Measurements from ENCODE around the gene POP4.

POP4 gene

DNA sequence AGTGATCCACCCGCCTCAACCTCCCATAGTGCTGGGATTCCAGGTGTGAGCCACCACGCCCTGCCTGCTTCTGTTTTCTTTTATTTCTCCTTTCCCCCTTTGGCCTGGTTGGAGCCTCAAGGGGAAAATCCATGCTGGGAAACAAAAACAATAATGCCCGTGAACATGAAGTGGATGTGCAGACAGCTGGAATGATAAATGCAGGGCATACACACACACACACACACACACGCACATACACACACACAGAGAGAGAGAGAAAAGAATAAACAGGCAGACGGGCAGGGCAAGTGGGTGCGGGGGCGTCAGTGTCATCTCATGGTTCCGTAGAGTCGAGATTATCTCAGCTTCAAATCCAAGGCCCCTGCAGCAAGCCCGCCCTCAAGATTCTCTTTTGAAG, 54.8 kb downstream of the POP4 start:
- Histone ChIP-seq H3K9ac (ENCODE audit: low read depth, low read length) (no peak overlapping the region), H3K9me3 (ENCODE audit: control insufficient read depth, insufficient read depth, low read length) (no peaks in the 10 kb centered on the region), H3K4me1 (ENCODE audit: control insufficient read depth, insufficient read depth, low read length) (no peaks in the 10 kb centered on the region), H3K4me3 (ENCODE audit: low read depth, low read length) (no peak overlapping the region), H3K36me3 (ENCODE audit: control insufficient read depth, insufficient read depth, low read length) (no peaks in the 10 kb centered on the region), H3K27me3 (ENCODE audit: control insufficient read depth, insufficient read depth, low read length) (peaks cover 2% of the 10 kb centered on the region)

DNA sequence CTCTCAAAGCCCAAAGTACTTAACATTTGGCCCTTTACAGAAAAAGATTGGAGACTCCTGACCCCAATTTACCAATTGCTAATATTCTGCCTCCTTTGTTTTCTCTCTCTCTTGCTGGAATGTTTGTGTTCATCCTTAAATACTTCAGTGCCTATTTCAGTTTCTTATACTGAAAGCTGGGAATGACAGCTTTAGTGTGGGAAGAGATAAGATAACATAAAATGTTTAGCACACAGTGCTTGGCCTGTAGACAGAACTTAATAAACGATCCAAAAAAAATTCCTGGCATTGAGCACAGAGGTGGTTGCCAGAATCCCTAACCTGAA, 56.2 kb downstream of the POP4 start:
- H3K4me3 ChIP-seq (ENCODE audit: low read depth, low read length), result no peak overlapping the region
- H3K9me3 ChIP-seq (ENCODE audit: control insufficient read depth, insufficient read depth, low read length), result no peaks in the 10 kb centered on the region
- H3K27me3 ChIP-seq (ENCODE audit: control insufficient read depth, insufficient read depth, low read length), result peaks cover 2% of the 10 kb centered on the region
- H3K9ac ChIP-seq (ENCODE audit: low read depth, low read length), result no peak overlapping the region
- no peaks in the 10 kb centered on the region for H3K36me3 ChIP-seq (ENCODE audit: control insufficient read depth, insufficient read depth, low read length)
- H3K4me1 ChIP-seq (ENCODE audit: control insufficient read depth, insufficient read depth, low read length), result peaks cover 8% of the 10 kb centered on the region

DNA sequence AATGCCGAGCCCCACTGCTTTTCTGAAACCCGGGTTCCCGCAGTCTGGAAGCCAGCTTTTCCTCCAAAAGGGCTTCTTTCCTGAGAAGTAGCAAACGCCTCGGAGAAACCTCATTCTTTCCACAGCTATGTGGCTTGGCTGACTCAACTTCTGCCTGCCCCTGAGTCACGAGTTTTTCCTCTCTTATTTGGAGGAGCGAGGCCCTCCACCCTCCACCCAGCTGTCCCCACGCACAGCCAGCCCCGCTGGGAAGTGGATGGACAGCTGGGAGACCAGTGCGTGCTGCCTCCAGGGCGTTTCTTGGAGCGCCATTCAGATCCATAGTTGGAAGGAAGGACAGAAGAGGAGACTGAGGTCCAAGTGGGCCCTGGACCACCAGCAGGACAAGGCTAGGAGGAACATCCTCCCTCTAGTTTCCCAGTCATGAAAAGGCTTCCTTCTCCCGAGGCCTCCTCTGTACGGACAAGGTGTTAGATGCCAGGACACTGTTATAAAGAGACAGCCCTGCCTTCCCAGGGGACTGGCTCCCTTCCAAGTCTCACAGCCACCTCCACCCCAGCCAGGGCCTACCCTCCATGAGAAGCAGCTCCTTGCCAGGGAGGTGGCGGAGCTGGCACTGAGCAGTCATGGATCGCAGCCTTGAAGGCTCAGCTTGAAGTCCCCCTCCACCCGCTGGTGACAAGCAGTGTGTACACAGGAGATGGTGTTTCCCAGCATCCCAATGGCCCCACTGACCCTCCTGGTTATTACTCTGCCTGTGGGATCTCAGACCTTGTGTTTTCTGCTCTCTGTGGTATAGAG, 56.7 kb downstream of the POP4 start:
- peaks cover 2% of the 10 kb centered on the region for H3K27me3 ChIP-seq (ENCODE audit: control insufficient read depth, insufficient read depth, low read length)
- H3K4me3 ChIP-seq (ENCODE audit: low read depth, low read length), result no peak overlapping the region
- H3K9me3 ChIP-seq (ENCODE audit: control insufficient read depth, insufficient read depth, low read length), result no peaks in the 10 kb centered on the region
- no peaks in the 10 kb centered on the region for H3K36me3 ChIP-seq (ENCODE audit: control insufficient read depth, insufficient read depth, low read length)
- no peak overlapping the region for H3K9ac ChIP-seq (ENCODE audit: low read depth, low read length)
- H3K4me1 ChIP-seq (ENCODE audit: control insufficient read depth, insufficient read depth, low read length), result peaks cover 9% of the 10 kb centered on the region

DNA sequence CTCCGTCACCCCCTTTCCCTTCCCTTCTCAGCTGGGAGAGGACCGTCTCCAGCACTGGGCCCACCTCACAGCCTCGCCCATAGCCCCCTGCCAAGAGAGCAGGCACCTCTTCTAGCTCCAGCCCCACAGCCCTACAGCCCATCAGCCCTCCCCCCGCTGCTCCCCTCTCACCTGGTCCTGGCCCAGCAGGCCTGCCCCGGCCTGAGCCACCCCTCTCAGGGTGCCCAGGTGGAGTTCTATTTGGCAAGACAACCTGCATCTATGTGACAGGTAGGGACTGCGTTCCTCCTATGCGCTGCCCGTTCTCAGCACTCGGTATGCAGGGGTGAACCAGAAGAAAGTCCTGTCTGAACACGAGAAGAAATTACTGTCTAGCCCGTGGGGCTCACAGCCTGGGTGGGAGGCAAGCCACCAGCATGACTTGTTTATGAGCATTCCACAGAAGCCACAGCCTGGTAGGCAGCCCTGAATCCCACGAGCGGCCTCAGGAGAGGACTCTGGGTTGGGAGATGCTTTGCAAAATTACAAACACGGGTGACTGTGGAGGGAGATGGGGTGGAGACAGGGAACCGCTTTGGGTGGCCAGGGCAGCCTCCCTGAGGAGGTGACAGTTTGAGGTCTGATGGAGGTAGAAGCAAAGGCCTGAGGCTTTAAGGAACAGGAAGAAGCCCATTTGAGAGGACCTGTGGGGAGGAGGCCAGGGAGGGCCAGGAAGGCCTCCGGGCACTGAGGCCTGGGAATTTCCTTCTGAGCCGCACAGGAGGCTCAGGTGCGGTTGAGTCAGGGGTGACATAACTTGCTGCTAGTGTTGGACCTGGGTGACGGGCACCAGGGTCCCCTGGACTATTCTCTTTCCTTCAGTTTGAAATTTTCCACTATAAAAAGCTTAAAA, 58.0 kb downstream of the POP4 start:
- no peaks in the 10 kb centered on the region for H3K9me3 ChIP-seq (ENCODE audit: control insufficient read depth, insufficient read depth, low read length)
- peaks cover 2% of the 10 kb centered on the region for H3K27me3 ChIP-seq (ENCODE audit: control insufficient read depth, insufficient read depth, low read length)
- H3K4me1 ChIP-seq (ENCODE audit: control insufficient read depth, insufficient read depth, low read length), result peaks cover 9% of the 10 kb centered on the region
- H3K9ac ChIP-seq (ENCODE audit: low read depth, low read length), result no peak overlapping the region
- no peak overlapping the region for H3K4me3 ChIP-seq (ENCODE audit: low read depth, low read length)
- H3K36me3 ChIP-seq (ENCODE audit: control insufficient read depth, insufficient read depth, low read length), result no peaks in the 10 kb centered on the region

DNA sequence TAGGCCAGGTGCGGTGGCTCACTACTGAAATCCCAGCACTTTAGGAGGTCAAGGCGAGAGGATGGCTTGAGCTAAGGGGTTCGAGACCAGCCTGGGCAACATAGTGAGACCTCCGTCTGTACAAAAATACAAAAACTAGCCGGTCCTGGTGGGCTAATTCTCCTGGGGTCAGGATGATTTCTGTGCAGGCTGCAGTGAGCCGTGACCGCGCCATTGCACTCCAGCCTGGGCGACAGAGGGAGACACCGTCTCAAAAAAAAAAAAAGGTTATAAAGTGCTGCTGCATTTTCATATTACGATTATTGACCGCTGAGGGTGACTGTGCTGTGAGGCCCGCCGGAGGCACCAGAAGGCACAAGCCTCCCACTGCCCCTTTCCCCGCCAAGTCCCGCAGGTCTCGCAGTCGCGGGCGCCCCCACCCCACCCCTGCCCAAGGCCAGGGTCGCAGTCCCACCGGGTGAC, 58.7 kb downstream of the POP4 start:
- no peaks in the 10 kb centered on the region for H3K36me3 ChIP-seq (ENCODE audit: control insufficient read depth, insufficient read depth, low read length)
- H3K9ac ChIP-seq (ENCODE audit: low read depth, low read length), result no peak overlapping the region
- peaks cover 2% of the 10 kb centered on the region for H3K27me3 ChIP-seq (ENCODE audit: control insufficient read depth, insufficient read depth, low read length)
- H3K9me3 ChIP-seq (ENCODE audit: control insufficient read depth, insufficient read depth, low read length), result no peaks in the 10 kb centered on the region
- H3K4me1 ChIP-seq (ENCODE audit: control insufficient read depth, insufficient read depth, low read length), result peaks cover 9% of the 10 kb centered on the region
- peak overlapping the region; percentile 74 for H3K4me3 ChIP-seq (ENCODE audit: low read depth, low read length)

DNA sequence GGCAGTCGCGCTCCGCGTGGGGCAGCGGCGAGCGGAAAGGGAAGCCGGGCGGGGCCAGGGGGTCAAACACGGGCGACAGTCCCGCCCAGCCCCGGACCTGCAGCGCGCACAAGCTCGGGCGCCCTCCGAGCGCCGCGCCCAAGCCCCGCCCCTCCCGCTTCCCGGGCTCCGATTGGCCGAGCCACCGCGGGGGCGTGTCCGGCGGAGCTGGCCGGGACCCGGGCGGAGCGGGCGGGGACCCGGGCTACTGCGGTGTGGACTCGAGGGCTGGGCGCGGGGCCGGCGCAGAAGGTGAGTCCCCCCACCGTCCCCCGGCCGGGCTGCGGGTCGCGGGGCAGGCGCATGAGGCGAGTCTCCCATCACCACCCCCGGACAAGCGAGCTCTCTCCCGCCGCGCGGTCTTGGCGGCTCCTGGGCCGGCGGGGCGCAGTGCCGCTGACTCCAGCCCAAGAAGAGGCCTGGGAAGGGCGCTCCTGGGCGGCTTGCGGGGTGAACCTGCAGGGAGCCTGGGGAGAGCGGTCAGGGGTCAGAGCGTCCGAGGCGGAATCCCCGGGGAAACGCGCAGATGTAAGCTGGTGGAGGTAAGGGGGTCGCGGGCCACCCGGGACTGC, 59.2 kb downstream of the POP4 start, which contains the start of gene PLEKHF1:
Gene PLEKHF1 (plus strand): TSS at position 247 of the 611 bp plus-strand sequence. CDS start 8,379 bp downstream, outside the sequence.
- no peaks in the 10 kb centered on the region for H3K36me3 ChIP-seq (ENCODE audit: control insufficient read depth, insufficient read depth, low read length)
- peak within 1 kb of the TSS; percentile 74 for H3K4me3 ChIP-seq (ENCODE audit: low read depth, low read length)
- no peaks in the 10 kb centered on the region for H3K9me3 ChIP-seq (ENCODE audit: control insufficient read depth, insufficient read depth, low read length)
- H3K9ac ChIP-seq (ENCODE audit: low read depth, low read length), result peak within 1 kb of the TSS; percentile 54
- H3K27me3 ChIP-seq (ENCODE audit: control insufficient read depth, insufficient read depth, low read length), result peaks cover 2% of the 10 kb centered on the region
- peaks cover 9% of the 10 kb centered on the region for H3K4me1 ChIP-seq (ENCODE audit: control insufficient read depth, insufficient read depth, low read length)

DNA sequence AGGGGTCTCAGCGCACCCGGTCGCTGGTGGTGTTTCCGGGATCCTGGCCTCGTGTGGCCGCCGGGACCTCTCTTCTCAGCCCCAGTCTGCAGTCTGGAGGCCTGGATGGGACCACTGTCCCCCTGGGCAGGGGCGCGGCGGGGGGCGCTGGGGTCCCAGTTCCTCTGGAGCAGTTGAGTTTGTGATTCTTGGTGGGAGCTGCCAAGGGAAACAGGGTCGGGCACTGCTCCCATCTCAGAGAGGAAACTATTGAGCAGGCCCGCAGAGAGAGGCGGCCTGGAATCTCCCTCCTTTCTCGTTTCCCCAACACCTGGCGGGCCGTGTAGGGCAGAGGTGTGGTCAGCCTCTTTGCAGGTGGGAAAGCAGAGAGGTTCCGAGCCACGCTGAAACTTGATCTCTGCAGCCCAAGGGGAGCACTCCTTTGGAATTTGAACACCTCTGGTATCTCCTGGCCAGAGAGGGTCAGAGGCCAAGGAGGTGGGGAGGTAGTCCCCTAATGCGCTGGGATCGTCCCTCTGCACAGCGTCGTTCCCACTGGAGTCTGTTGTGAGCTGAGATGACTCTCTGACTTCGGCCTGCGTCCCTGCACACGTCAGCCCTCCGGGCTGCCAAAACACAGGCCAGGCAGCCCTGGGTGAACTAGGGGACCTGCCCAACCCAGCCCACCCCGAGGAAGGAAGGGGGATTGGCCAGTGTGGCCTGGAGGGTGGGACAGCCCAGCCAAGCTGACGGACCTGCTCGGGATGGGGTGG, 59.9 kb downstream of the POP4 start:
- H3K36me3 ChIP-seq (ENCODE audit: control insufficient read depth, insufficient read depth, low read length), result no peaks in the 10 kb centered on the region
- H3K4me1 ChIP-seq (ENCODE audit: control insufficient read depth, insufficient read depth, low read length), result peaks cover 9% of the 10 kb centered on the region
- peak overlapping the region; percentile 74 for H3K4me3 ChIP-seq (ENCODE audit: low read depth, low read length)
- H3K9ac ChIP-seq (ENCODE audit: low read depth, low read length), result peak overlapping the region; percentile 54
- no peaks in the 10 kb centered on the region for H3K9me3 ChIP-seq (ENCODE audit: control insufficient read depth, insufficient read depth, low read length)
- peaks cover 2% of the 10 kb centered on the region for H3K27me3 ChIP-seq (ENCODE audit: control insufficient read depth, insufficient read depth, low read length)

All from iPS-15b (cell line).